H9 (cell line): Measurements from ENCODE around the gene SLC11A1. TPM values are rescaled to one million over a fixed set of nuclear protein-coding genes. Genes with fewer than 3 reads are reported as not detected.

Source experiments
- DNase-seq: peaks from one replicate; pipeline ENCODE4 v3.0.0-alpha.2; 2017
- H2AFZ ChIP-seq: one replicate; pipeline ENCODE4 v1.6.1; 2013; ENCODE audit warnings: mild to moderate bottlenecking, low read length, control low read depth, moderate library complexity
- H2AK5ac ChIP-seq: 2 replicates; pipeline ENCODE4 v1.6.1; 2013; ENCODE audit warnings: low read length, control low read depth, mixed read lengths; ENCODE audit not compliant: insufficient read length
- H2BK120ac ChIP-seq: one replicate; pipeline ENCODE4 v1.6.1; 2013; ENCODE audit warnings: low read depth, mild to moderate bottlenecking, low read length, control low read depth, inconsistent platforms; ENCODE audit not compliant: poor library complexity, severe bottlenecking
- H2BK12ac ChIP-seq: 2 replicates; pipeline ENCODE4 v1.6.1; 2013; ENCODE audit warnings: low read length, control low read depth, mixed read lengths, low read depth; ENCODE audit not compliant: insufficient read length
- H2BK15ac ChIP-seq: 2 replicates; pipeline ENCODE4 v1.6.1; 2013; ENCODE audit warnings: low read depth, low read length, control low read depth
- H2BK20ac ChIP-seq: one replicate; pipeline ENCODE4 v1.6.1; 2013; ENCODE audit warnings: low read depth, mild to moderate bottlenecking, low read length, control low read depth, inconsistent platforms; ENCODE audit not compliant: poor library complexity, severe bottlenecking
- H2BK5ac ChIP-seq: 2 replicates; pipeline ENCODE4 v1.6.1; 2013; ENCODE audit warnings: low read length, control low read depth, mixed read lengths; ENCODE audit not compliant: insufficient read length
- H3K14ac ChIP-seq: 2 replicates; pipeline ENCODE4 v1.6.1; 2013; ENCODE audit warnings: low read length, control low read depth; ENCODE audit not compliant: insufficient read depth
- H3K18ac ChIP-seq: 2 replicates; pipeline ENCODE4 v1.6.1; 2013; ENCODE audit warnings: low read depth, mild to moderate bottlenecking, mixed read lengths, low read length, control low read depth; ENCODE audit not compliant: insufficient read length
- H3K23ac ChIP-seq: 2 replicates; pipeline ENCODE4 v1.6.1; 2013; ENCODE audit warnings: low read length, control low read depth, mixed read lengths, low read depth; ENCODE audit not compliant: insufficient read length
- H3K23me2 ChIP-seq: 2 replicates; pipeline ENCODE4 v1.6.1; 2013; ENCODE audit warnings: low read depth, mild to moderate bottlenecking, mixed read lengths, low read length, control low read depth; ENCODE audit not compliant: insufficient read length, poor library complexity, severe bottlenecking
- H3K27ac ChIP-seq: 2 replicates; pipeline ENCODE4 v1.5.1; 2013; ENCODE audit warnings: low read length, control low read depth, mixed read lengths, low read depth; ENCODE audit not compliant: insufficient read length
- H3K27me3 ChIP-seq: 2 replicates; pipeline ENCODE4 v1.6.1; 2013; ENCODE audit warnings: low read length, control low read depth, inconsistent platforms; ENCODE audit not compliant: insufficient read depth
- H3K4ac ChIP-seq: 2 replicates; pipeline ENCODE4 v1.6.1; 2013; ENCODE audit warnings: low read depth, mild to moderate bottlenecking, control low read depth, inconsistent platforms, low read length, moderate library complexity
- H3K4me1 ChIP-seq: 2 replicates; pipeline ENCODE4 v1.6.1; 2013; ENCODE audit warnings: low read length, control low read depth, inconsistent platforms; ENCODE audit not compliant: insufficient read depth
- H3K4me2 ChIP-seq: 2 replicates; pipeline ENCODE4 v1.6.1; 2013; ENCODE audit warnings: low read length, control low read depth, mixed read lengths; ENCODE audit not compliant: insufficient read length, insufficient read depth
- H3K56ac ChIP-seq: 2 replicates; pipeline ENCODE4 v1.6.1; 2013; ENCODE audit warnings: low read depth, mild to moderate bottlenecking, mixed read lengths, low read length, control low read depth; ENCODE audit not compliant: insufficient read length
- H3K79me1 ChIP-seq: 2 replicates; pipeline ENCODE4 v1.6.1; 2013; ENCODE audit warnings: low read depth, mild to moderate bottlenecking, moderate library complexity, low read length, control low read depth, inconsistent platforms; ENCODE audit not compliant: insufficient read depth, poor library complexity, severe bottlenecking
- H3K79me2 ChIP-seq: 2 replicates; pipeline ENCODE4 v1.6.1; 2013; ENCODE audit warnings: low read length, control low read depth, inconsistent platforms; ENCODE audit not compliant: insufficient read depth
- H3K9ac ChIP-seq: 2 replicates; pipeline ENCODE4 v1.6.1; 2013; ENCODE audit warnings: low read length, control low read depth, mixed read lengths; ENCODE audit not compliant: insufficient read length; ENCODE audit errors: extremely low read depth
- H3K9me3 ChIP-seq: one replicate; pipeline ENCODE4 v1.6.1; 2013; ENCODE audit warnings: low read depth, low read length, inconsistent platforms; ENCODE audit not compliant: control insufficient read depth
- H3T11ph ChIP-seq: one replicate; pipeline ENCODE4 v1.6.1; 2013; ENCODE audit warnings: mild to moderate bottlenecking, low read length, control low read depth, inconsistent platforms
- H4K20me1 ChIP-seq: one replicate; pipeline ENCODE4 v1.6.1; 2013; ENCODE audit not compliant: control insufficient read depth, insufficient read length, insufficient read depth
- H4K5ac ChIP-seq: 2 replicates; pipeline ENCODE4 v1.6.1; 2013; ENCODE audit warnings: low read depth, mild to moderate bottlenecking, mixed read lengths, low read length, control low read depth; ENCODE audit not compliant: insufficient read length
- H4K8ac ChIP-seq: replicated peaks from 2 replicates; pipeline ENCODE4 v1.6.1; 2013; ENCODE audit warnings: low read length, control low read depth, mixed read lengths, low read depth; ENCODE audit not compliant: insufficient read length
- H4K91ac ChIP-seq: 2 replicates; pipeline ENCODE4 v1.6.1; 2013; ENCODE audit warnings: low read depth, mild to moderate bottlenecking, moderate library complexity, mixed read lengths, low read length, control low read depth; ENCODE audit not compliant: insufficient read length
- H3K27ac Mint-ChIP-seq, 3 experiments: 2 replicates in 2 of 3; 3 replicates in 1 of 3; pipeline ENCODE4 v1.8.0; 2020 to 2021; ENCODE audit warnings: mixed read lengths in 3 of 3, mild to moderate bottlenecking in 1 of 3, moderate library complexity in 1 of 3
- H3K27me3 Mint-ChIP-seq: 2 replicates; pipeline ENCODE4 v1.8.0; 2021; ENCODE audit warnings: low read depth, mild to moderate bottlenecking, moderate library complexity, mixed read lengths
- H3K36me3 Mint-ChIP-seq, 3 experiments: 2 replicates in 2 of 3; 3 replicates in 1 of 3; pipeline ENCODE4 v1.8.0; 2020 to 2021; ENCODE audit warnings: low read depth in 3 of 3, mixed read lengths in 3 of 3; ENCODE audit not compliant: insufficient read depth in 1 of 3
- H3K4me1 Mint-ChIP-seq, 2 experiments: 2 replicates each; pipeline ENCODE4 v1.8.0; 2020; ENCODE audit warnings: mixed read lengths in 2 of 2
- H3K4me3 Mint-ChIP-seq, 2 experiments: 2 replicates in 1 of 2; 3 replicates in 1 of 2; pipeline ENCODE4 v1.8.0; 2020 to 2021; ENCODE audit warnings: mild to moderate bottlenecking in 2 of 2, mixed read lengths in 2 of 2, moderate library complexity in 1 of 2
- H3K9me3 Mint-ChIP-seq, 2 experiments: 2 replicates in 1 of 2; 3 replicates in 1 of 2; pipeline ENCODE4 v1.8.0; 2020; ENCODE audit warnings: mild to moderate bottlenecking in 2 of 2, mixed read lengths in 2 of 2, moderate library complexity in 1 of 2
- CTCF ChIP-seq: fragments of 200-600 bp; sonication (generic); conservative IDR thresholded peaks from 3 replicates; pipeline ENCODE4 v1.8.0; 2021; ENCODE audit warnings: antibody characterized with exemption, mild to moderate bottlenecking
- WGBS: extraction: QIAGEN DNeasy Blood & Tissue Kit; methylation state at CpG from one replicate; pipeline ENCODE4 v1.1.7; 2013; ENCODE audit warnings: missing lambda C conversion rate, low lambda C conversion rate, mixed read lengths; ENCODE audit not compliant: insufficient read length; ENCODE audit errors: extremely low coverage; 5-methylcytosine and 5-hydroxymethylcytosine counted together
- total RNA-seq: library from RNA; stranded (reverse); gene quantifications from 2 replicates; pipeline ENCODE4 v1.2.1, GENCODE V29; 2021

SLC11A1 gene
- total RNA-seq, 1 experiment from 2014 or later, result 0.11 TPM

GRCh38 chr2:218398437-218399390 is 16.6 kb downstream of the SLC11A1 start:
- WGBS, result no CpG with 5 or more reads among the region's 95 CpGs
- Histone ChIP-seq H2BK5ac (no peak overlapping the region), H2BK15ac (no peak overlapping the region), H3K4ac (no peak overlapping the region), H2AFZ (no peak overlapping the region), H3K56ac (no peak overlapping the region), H3K18ac (no peak overlapping the region), H3K14ac (no peak overlapping the region), H3K23ac (no peak overlapping the region), H2BK20ac (no peak overlapping the region), H3K79me1 (no peaks in the 10 kb centered on the region), H3K27ac (no peak overlapping the region), H4K91ac (no peak overlapping the region), H4K5ac (no peak overlapping the region), H4K20me1 (no peaks in the 10 kb centered on the region), H3K9ac (no peak overlapping the region), H3K79me2 (no peaks in the 10 kb centered on the region), H2BK12ac (no peak overlapping the region), H4K8ac (no peak overlapping the region), H3K4me1 (no peaks in the 10 kb centered on the region; the same call in 1 of the 2 replicates), H3K27me3 (peaks cover 20% of the 10 kb centered on the region), H2BK120ac (no peak overlapping the region), H2AK5ac (no peak overlapping the region), H3T11ph (no peak overlapping the region), H3K9me3 (no peaks in the 10 kb centered on the region), H3K4me2 (peak overlapping the region; percentile 93), H3K23me2 (peaks cover 34% of the 10 kb centered on the region)
- Mint-ChIP-seq H3K27me3 (peaks cover 43% of the 10 kb centered on the region), H3K4me3 (peak overlapping the region; percentile 83 to 89), H3K27ac (no peak overlapping the region), H3K4me1 (peaks cover 23 to 37% of the 10 kb centered on the region in 2 experiments), H3K36me3 (peaks cover 0 to 14% (median 13%) of the 10 kb centered on the region in 3 experiments; a peak in 6 of 7 replicates), H3K9me3 (no peaks in the 10 kb centered on the region)
- no peak for TF ChIP-seq CTCF
- peak; percentile 39 for DNase-seq
